HepG2 (cell line): ENCODE data around the gene ZCCHC4. TPM values are rescaled to one million over a fixed set of nuclear protein-coding genes. Genes with fewer than 3 reads are reported as not detected.
A peak's percentile ranks its signal among the peaks of the same experiment; 100 is the strongest.

Source experiments
- BRD4 ChIP-seq: sonication (generic); formaldehyde crosslinking; IDR thresholded peaks from 2 replicates; pipeline ENCODE4 v1.4.0; 2020; ENCODE audit warnings: missing genetic modification reagents
- GATAD2A ChIP-seq: IDR thresholded peaks from 2 replicates; pipeline ENCODE4 v1.6.1; 2016
- HNRNPL ChIP-seq: fragments of 200-400 bp; formaldehyde crosslinking; IDR thresholded peaks from 2 replicates; pipeline ENCODE4 v1.6.1; 2017; ENCODE audit warnings: mild to moderate bottlenecking, low read depth, low read length
- PCBP2 ChIP-seq: fragments of 200-400 bp; formaldehyde crosslinking; optimal IDR thresholded peaks from 2 replicates; pipeline ENCODE3; 2018; ENCODE audit warnings: low read length, low read depth; ENCODE audit not compliant: poor library complexity, severe bottlenecking
- POLR2AphosphoS2 ChIP-seq: IDR thresholded peaks from 2 replicates; pipeline ENCODE4 v1.6.1; 2011; ENCODE audit warnings: low read depth, low read length, improper control_type of control experiment
- PRPF4 ChIP-seq: fragments of 200-400 bp; formaldehyde crosslinking; IDR thresholded peaks from 2 replicates; pipeline ENCODE4 v1.6.1; 2016; ENCODE audit warnings: low read length, low read depth; ENCODE audit not compliant: poor library complexity, severe bottlenecking
- U2AF1 ChIP-seq: fragments of 200-400 bp; formaldehyde crosslinking; optimal IDR thresholded peaks from 2 replicates; pipeline ENCODE3; 2017; ENCODE audit warnings: mild to moderate bottlenecking, low read depth, low read length
- ZNF549 ChIP-seq: sonication (generic); formaldehyde crosslinking; IDR thresholded peaks from 2 replicates; pipeline ENCODE4 v1.5.0; 2020; ENCODE audit warnings: missing genetic modification reagents
- ZNF572 ChIP-seq: sonication (generic); formaldehyde crosslinking; IDR thresholded peaks from 2 replicates; pipeline ENCODE4 v1.5.1; 2020; ENCODE audit warnings: mild to moderate bottlenecking, missing genetic modification reagents
- ZNF609 ChIP-seq: sonication (generic); formaldehyde crosslinking; IDR thresholded peaks from 2 replicates; pipeline ENCODE4 v1.4.0; 2020; ENCODE audit warnings: mild to moderate bottlenecking, missing genetic modification reagents, borderline replicate concordance
- ZNF883 ChIP-seq: sonication (generic); formaldehyde crosslinking; IDR thresholded peaks from 2 replicates; pipeline ENCODE4 v1.5.1; 2020; ENCODE audit warnings: mild to moderate bottlenecking, missing genetic modification reagents; ENCODE audit errors: not compliant biosample characterization
- polyA plus RNA-seq, 8 experiments: library from polyadenylated mRNA; depleted of rRNA in 3 of 8; stranded (reverse) in 7 of 8; unstranded in 1 of 8; fragments of >200 nt; fragmentation: Illumina TruSeq in 4 of 8; extraction: Trizol in 4 of 8; gene quantifications; 2 replicates each; pipeline versions ENCODE4 v1.2.1 to v1.2.3, GENCODE V29; 2011 to 2016; ENCODE audit warnings: low read depth in 4 of 8, missing spikeins in 1 of 8, mixed read lengths in 1 of 8; ENCODE audit not compliant: insufficient read depth in 1 of 8
- total RNA-seq, 5 experiments: library from RNA; depleted of rRNA; stranded (reverse); fragments of >200 nt; fragmentation: Illumina TruSeq; extraction: Trizol; gene quantifications; 2 replicates each; pipeline ENCODE4 v1.2.3, GENCODE V29; 2016; ENCODE audit warnings: low read depth in 1 of 5
- TF ChIP-seq, protein P1 (sequence below): IDR thresholded peaks from 2 replicates; pipeline ENCODE4 v1.4.0; 2020; ENCODE audit warnings: mild to moderate bottlenecking, missing genetic modification reagents
- TF ChIP-seq, protein P2 (sequence below): sonication (generic); formaldehyde crosslinking; conservative IDR thresholded peaks from 2 replicates; pipeline ENCODE4 v1.4.0; 2020; ENCODE audit warnings: mild to moderate bottlenecking, missing genetic modification reagents, moderate library complexity
- TF ChIP-seq, protein P3 (sequence below): IDR thresholded peaks from 2 replicates; pipeline ENCODE4 v1.6.1; 2016; ENCODE audit warnings: mild to moderate bottlenecking

The ZCCHC4 gene
- total and polyA plus RNA-seq, 2 of the 13 experiments (the other 11 are each of a cell fraction or from before 2014, with no cell fraction given): 13.2 to 15.0 TPM

GRCh38 chr4:25283948-25284347 lies 28.6 kb upstream of the ZCCHC4 start (continued):
- TF ChIP-seq, protein P1, sequence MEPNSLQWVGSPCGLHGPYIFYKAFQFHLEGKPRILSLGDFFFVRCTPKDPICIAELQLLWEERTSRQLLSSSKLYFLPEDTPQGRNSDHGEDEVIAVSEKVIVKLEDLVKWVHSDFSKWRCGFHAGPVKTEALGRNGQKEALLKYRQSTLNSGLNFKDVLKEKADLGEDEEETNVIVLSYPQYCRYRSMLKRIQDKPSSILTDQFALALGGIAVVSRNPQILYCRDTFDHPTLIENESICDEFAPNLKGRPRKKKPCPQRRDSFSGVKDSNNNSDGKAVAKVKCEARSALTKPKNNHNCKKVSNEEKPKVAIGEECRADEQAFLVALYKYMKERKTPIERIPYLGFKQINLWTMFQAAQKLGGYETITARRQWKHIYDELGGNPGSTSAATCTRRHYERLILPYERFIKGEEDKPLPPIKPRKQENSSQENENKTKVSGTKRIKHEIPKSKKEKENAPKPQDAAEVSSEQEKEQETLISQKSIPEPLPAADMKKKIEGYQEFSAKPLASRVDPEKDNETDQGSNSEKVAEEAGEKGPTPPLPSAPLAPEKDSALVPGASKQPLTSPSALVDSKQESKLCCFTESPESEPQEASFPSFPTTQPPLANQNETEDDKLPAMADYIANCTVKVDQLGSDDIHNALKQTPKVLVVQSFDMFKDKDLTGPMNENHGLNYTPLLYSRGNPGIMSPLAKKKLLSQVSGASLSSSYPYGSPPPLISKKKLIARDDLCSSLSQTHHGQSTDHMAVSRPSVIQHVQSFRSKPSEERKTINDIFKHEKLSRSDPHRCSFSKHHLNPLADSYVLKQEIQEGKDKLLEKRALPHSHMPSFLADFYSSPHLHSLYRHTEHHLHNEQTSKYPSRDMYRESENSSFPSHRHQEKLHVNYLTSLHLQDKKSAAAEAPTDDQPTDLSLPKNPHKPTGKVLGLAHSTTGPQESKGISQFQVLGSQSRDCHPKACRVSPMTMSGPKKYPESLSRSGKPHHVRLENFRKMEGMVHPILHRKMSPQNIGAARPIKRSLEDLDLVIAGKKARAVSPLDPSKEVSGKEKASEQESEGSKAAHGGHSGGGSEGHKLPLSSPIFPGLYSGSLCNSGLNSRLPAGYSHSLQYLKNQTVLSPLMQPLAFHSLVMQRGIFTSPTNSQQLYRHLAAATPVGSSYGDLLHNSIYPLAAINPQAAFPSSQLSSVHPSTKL (CRISPR knock-in tag): 0 out of 2 replicates have a peak, but pooled peaks have one; percentile 17
- TF ChIP-seq ZNF883 (CRISPR knock-in tag): no peak
- no peak for TF ChIP-seq ZNF572 (CRISPR knock-in tag)
- TF ChIP-seq, protein P2, sequence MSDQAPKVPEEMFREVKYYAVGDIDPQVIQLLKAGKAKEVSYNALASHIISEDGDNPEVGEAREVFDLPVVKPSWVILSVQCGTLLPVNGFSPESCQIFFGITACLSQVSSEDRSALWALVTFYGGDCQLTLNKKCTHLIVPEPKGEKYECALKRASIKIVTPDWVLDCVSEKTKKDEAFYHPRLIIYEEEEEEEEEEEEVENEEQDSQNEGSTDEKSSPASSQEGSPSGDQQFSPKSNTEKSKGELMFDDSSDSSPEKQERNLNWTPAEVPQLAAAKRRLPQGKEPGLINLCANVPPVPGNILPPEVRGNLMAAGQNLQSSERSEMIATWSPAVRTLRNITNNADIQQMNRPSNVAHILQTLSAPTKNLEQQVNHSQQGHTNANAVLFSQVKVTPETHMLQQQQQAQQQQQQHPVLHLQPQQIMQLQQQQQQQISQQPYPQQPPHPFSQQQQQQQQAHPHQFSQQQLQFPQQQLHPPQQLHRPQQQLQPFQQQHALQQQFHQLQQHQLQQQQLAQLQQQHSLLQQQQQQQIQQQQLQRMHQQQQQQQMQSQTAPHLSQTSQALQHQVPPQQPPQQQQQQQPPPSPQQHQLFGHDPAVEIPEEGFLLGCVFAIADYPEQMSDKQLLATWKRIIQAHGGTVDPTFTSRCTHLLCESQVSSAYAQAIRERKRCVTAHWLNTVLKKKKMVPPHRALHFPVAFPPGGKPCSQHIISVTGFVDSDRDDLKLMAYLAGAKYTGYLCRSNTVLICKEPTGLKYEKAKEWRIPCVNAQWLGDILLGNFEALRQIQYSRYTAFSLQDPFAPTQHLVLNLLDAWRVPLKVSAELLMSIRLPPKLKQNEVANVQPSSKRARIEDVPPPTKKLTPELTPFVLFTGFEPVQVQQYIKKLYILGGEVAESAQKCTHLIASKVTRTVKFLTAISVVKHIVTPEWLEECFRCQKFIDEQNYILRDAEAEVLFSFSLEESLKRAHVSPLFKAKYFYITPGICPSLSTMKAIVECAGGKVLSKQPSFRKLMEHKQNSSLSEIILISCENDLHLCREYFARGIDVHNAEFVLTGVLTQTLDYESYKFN (CRISPR knock-in tag): 0 out of 2 replicates have a peak, but pooled peaks have one; percentile 13
- TF ChIP-seq U2AF1: no peak
- no peak for TF ChIP-seq ZNF609 (CRISPR knock-in tag)
- TF ChIP-seq GATAD2A: peak; percentile 36; the same call in 1 of the 2 replicates
- no peak for TF ChIP-seq PCBP2
- no peak for TF ChIP-seq PRPF4
- TF ChIP-seq, protein P3, sequence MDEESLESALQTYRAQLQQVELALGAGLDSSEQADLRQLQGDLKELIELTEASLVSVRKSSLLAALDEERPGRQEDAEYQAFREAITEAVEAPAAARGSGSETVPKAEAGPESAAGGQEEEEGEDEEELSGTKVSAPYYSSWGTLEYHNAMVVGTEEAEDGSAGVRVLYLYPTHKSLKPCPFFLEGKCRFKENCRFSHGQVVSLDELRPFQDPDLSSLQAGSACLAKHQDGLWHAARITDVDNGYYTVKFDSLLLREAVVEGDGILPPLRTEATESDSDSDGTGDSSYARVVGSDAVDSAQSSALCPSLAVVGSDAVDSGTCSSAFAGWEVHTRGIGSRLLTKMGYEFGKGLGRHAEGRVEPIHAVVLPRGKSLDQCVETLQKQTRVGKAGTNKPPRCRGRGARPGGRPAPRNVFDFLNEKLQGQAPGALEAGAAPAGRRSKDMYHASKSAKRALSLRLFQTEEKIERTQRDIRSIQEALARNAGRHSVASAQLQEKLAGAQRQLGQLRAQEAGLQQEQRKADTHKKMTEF (CRISPR knock-in tag): peak; percentile 30; the same call in 1 of the 2 replicates
- TF ChIP-seq HNRNPL: no peak
- TF ChIP-seq BRD4 (CRISPR knock-in tag): no peak
- no peak for TF ChIP-seq POLR2AphosphoS2
- no peak for TF ChIP-seq ZNF549 (CRISPR knock-in tag)
